ENCODE measurements around the gene COX19. TPM values are rescaled to one million over a fixed set of nuclear protein-coding genes. Genes with fewer than 3 reads are reported as not detected.
"Not testable (repeated sequence)": the region's sequence is repeated elsewhere in the genome, so short reads cannot be mapped to it uniquely, and the experiment has no call there.

Gene COX19
- total RNA-seq, 1 experiment from 2014 or later, result 28.9 TPM

DNA sequence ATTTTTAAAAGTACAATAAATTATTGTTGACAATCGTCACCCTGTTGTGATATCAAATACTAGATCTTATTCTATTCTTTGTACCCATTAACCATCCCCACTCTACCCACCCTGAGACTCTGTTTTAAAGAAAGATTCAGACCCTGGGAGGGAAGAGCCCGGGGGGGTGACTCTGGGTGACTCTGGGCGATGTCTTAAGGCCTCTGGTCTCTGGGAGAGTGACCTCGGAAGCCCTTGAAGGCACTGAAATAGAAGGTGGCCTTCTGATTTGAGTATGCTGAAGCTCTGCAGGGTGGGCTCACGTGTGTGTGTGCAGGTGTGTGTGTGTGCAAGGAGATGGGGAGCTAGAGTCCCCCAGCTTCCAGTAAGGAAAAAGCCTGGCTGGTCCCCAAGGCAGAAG lies 30.6 kb downstream of the COX19 start:
- Histone ChIP-seq H2AFZ (no peak overlapping the region), H3K9me3 (ENCODE audit: insufficient read depth, low read depth) (0 out of 2 replicates have a peak, but pooled peaks cover 3% of the 10 kb centered on the region), H3K36me3 (ENCODE audit: low read depth) (no peaks in the 10 kb centered on the region), H3K4me3 (peak overlapping the region; percentile 45; the same call in 1 of the 2 replicates), H3K4me2 (peak overlapping the region; percentile 87), H3F3A (ENCODE audit: insufficient read depth, low read depth) (peaks cover 47% of the 10 kb centered on the region), H3K79me2 (ENCODE audit: low read depth) (peaks cover 38% of the 10 kb centered on the region), H3K27ac (peak overlapping the region; percentile 85), H3K27me3 (ENCODE audit: insufficient read depth, low read depth) (no peaks in the 10 kb centered on the region), H3K9me2 (ENCODE audit: insufficient read depth) (no peaks in the 10 kb centered on the region), H3K4me1 (replicated peaks; ENCODE audit: insufficient read depth) (peaks cover 51% of the 10 kb centered on the region), H4K20me1 (ENCODE audit: insufficient read depth) (no peaks in the 10 kb centered on the region)
- TF ChIP-seq, protein P1, sequence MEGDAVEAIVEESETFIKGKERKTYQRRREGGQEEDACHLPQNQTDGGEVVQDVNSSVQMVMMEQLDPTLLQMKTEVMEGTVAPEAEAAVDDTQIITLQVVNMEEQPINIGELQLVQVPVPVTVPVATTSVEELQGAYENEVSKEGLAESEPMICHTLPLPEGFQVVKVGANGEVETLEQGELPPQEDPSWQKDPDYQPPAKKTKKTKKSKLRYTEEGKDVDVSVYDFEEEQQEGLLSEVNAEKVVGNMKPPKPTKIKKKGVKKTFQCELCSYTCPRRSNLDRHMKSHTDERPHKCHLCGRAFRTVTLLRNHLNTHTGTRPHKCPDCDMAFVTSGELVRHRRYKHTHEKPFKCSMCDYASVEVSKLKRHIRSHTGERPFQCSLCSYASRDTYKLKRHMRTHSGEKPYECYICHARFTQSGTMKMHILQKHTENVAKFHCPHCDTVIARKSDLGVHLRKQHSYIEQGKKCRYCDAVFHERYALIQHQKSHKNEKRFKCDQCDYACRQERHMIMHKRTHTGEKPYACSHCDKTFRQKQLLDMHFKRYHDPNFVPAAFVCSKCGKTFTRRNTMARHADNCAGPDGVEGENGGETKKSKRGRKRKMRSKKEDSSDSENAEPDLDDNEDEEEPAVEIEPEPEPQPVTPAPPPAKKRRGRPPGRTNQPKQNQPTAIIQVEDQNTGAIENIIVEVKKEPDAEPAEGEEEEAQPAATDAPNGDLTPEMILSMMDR (conservative IDR thresholded peaks at IDR 0.05), result no peak
- no peak for TF ChIP-seq EZH2 (IDR thresholded peaks at IDR 0.05; ENCODE audit: low read depth)
- ChIA-PET POLR2A (ENCODE audit: unreplicated experiment) (interaction anchor here (0.6 kb wide), 2 partner anchors 21 to 113 kb away, joined by 3 read pairs; no protein-coding TSS in a partner anchor), CTCF (no interaction called here)
- DNase-seq, result no peak
- intact Hi-C loops (cut with micrococcal nuclease; ENCODE audit: unreplicated experiment), result loop anchor here (1.0 kb wide), 2 partner anchors 8 to 17 kb away; no protein-coding TSS in a partner anchor
- no TSS peak for BruUV-seq (replicated peaks)

DNA sequence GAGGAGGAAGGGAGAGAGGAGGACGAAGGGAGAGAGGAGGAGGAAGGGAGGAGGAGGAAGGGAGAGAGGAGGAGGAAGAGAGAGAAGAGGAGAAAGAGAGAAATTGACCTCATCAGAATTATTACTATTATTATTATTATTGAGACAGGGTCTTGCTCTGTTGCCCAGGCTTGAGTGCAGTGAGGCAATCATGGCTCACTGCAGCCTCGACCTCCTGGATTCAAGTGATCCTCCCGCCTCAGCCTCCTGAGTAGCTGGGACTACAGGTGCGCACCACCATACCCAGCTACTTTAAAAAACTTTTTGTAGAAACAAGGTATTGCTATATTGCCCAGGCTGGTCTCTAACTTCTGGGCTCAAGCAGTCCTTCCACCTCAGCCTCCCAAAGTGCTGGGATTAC lies 31.6 kb downstream of the COX19 start:
- BruUV-seq (replicated peaks); H3K9me3 ChIP-seq (ENCODE audit: insufficient read depth, low read depth); CTCF ChIA-PET; H3K4me2 ChIP-seq; H3K27me3 ChIP-seq (ENCODE audit: insufficient read depth, low read depth); H2AFZ ChIP-seq; H3K27ac ChIP-seq; H4K20me1 ChIP-seq (ENCODE audit: insufficient read depth); H3K4me3 ChIP-seq; H3K9me2 ChIP-seq (ENCODE audit: insufficient read depth); POLR2A ChIA-PET (ENCODE audit: unreplicated experiment); H3K36me3 ChIP-seq (ENCODE audit: low read depth); DNase-seq; intact Hi-C loops (cut with micrococcal nuclease; ENCODE audit: unreplicated experiment): not testable (repeated sequence)
- Histone ChIP-seq H3F3A (ENCODE audit: insufficient read depth, low read depth) (peaks cover 45% of the 10 kb centered on the region), H3K4me1 (replicated peaks; ENCODE audit: insufficient read depth) (peaks cover 44% of the 10 kb centered on the region), H3K79me2 (ENCODE audit: low read depth) (peaks cover 38% of the 10 kb centered on the region)

DNA sequence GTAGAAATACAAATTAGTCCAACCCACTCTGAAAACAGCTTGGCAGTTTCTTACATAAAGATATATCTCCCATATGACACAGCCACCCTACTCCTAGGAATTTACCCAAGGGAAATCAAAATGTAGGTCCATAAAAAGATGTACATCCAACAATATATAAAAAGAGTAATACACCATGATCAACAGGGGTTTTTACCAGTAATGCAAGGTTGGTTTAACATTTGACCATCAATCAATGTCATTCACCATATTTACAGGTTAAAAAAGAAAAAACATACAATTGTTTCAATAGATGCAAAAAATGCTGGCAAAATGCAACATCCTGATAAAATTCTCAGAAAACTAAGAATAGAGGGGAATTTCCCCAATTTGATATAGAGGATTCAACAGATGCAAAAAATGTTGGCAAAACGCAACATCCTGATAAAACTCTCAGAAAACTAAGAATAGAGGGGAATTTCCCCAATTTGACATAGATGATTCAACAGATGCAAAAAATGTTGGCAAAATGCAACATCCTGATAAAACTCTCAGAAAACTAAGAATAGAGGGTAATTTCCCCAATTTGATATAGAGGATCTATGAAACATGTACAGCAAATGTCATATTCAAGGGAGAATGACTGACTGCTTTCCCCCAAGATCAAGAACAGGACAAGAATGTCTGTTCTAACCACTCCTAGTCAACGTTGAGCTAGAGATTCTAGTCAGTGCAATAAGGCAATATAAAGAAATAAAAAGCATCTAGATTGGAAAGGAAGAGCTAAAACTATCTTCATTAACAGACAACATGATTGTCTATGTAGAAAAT lies 34.5 kb downstream of the COX19 start:
- peaks cover 52% of the 10 kb centered on the region for H3F3A ChIP-seq (ENCODE audit: insufficient read depth, low read depth)
- H3K9me2 ChIP-seq (ENCODE audit: insufficient read depth), result no peaks in the 10 kb centered on the region
- H3K27ac ChIP-seq, result no peak overlapping the region
- intact Hi-C loops (cut with micrococcal nuclease; ENCODE audit: unreplicated experiment), result no loop called here
- H4K20me1 ChIP-seq (ENCODE audit: insufficient read depth), result no peaks in the 10 kb centered on the region
- no peak overlapping the region for H2AFZ ChIP-seq
- peaks cover 24% of the 10 kb centered on the region for H3K4me1 ChIP-seq (replicated peaks; ENCODE audit: insufficient read depth)
- peaks cover 10% of the 10 kb centered on the region; the same call in 1 of the 2 replicates for H3K79me2 ChIP-seq (ENCODE audit: low read depth)
- no peak for DNase-seq
- no peaks in the 10 kb centered on the region for H3K27me3 ChIP-seq (ENCODE audit: insufficient read depth, low read depth)
- TF ChIP-seq, protein P1 (conservative IDR thresholded peaks at IDR 0.05), result no peak
- TF ChIP-seq EZH2 (IDR thresholded peaks at IDR 0.05; ENCODE audit: low read depth), result no peak
- 0 out of 2 replicates have a peak, but pooled peaks cover 3% of the 10 kb centered on the region for H3K9me3 ChIP-seq (ENCODE audit: insufficient read depth, low read depth)
- H3K4me2 ChIP-seq, result no peak overlapping the region
- ChIA-PET CTCF (no interaction called here), POLR2A (ENCODE audit: unreplicated experiment) (no interaction called here)
- no peaks in the 10 kb centered on the region for H3K36me3 ChIP-seq (ENCODE audit: low read depth)
- BruUV-seq (replicated peaks), result no TSS peak
- no peak overlapping the region for H3K4me3 ChIP-seq
